Chondrocyte (in vitro differentiated cells): ENCODE measurements around the gene PSMD12. TPM values are rescaled to one million over a fixed set of nuclear protein-coding genes. Genes with fewer than 3 reads are reported as not detected.

ENCODE experiments used
- DNase-seq: peaks from one replicate; pipeline ENCODE4 v3.0.0; 2021; ENCODE audit warnings: mixed read lengths, low spot score
- H3K27ac Mint-ChIP-seq: one replicate; pipeline ENCODE4 v1.8.0; 2021; ENCODE audit warnings: mild to moderate bottlenecking, moderate library complexity, mixed read lengths; ENCODE audit not compliant: unreplicated experiment
- H3K27me3 Mint-ChIP-seq: 2 replicates; pipeline ENCODE4 v1.8.0; 2021; ENCODE audit warnings: low read depth, mixed read lengths
- H3K36me3 Mint-ChIP-seq: 2 replicates; pipeline ENCODE4 v1.8.0; 2021; ENCODE audit warnings: low read depth, mixed read lengths
- H3K4me1 Mint-ChIP-seq: 2 replicates; pipeline ENCODE4 v1.8.0; 2021; ENCODE audit warnings: low read depth, mild to moderate bottlenecking, mixed read lengths
- H3K4me3 Mint-ChIP-seq: one replicate; pipeline ENCODE4 v1.8.0; 2021; ENCODE audit warnings: mild to moderate bottlenecking, moderate library complexity, mixed read lengths; ENCODE audit not compliant: unreplicated experiment
- H3K9me3 Mint-ChIP-seq: 2 replicates; pipeline ENCODE4 v1.8.0; 2021; ENCODE audit warnings: low read depth, mixed read lengths
- CTCF ChIP-seq: fragments of 200-600 bp; sonication (generic); IDR thresholded peaks from 2 replicates; pipeline ENCODE4 v1.5.0; 2021; ENCODE audit warnings: antibody characterized with exemption, mild to moderate bottlenecking, moderate library complexity
- total RNA-seq: library from RNA; stranded (reverse); gene quantifications from 3 replicates; pipeline ENCODE4 v1.2.1, GENCODE V29; 2021

PSMD12 gene
- total RNA-seq, 1 donor from 2014 or later, result 44.2 TPM

- Mint-ChIP-seq H3K36me3 (no peaks in the 10 kb centered on the region), H3K27ac (no peak overlapping the region), H3K27me3 (no peaks in the 10 kb centered on the region), H3K4me3 (no peak overlapping the region), H3K4me1 (peaks cover 24% of the 10 kb centered on the region), H3K9me3 (no peaks in the 10 kb centered on the region)
- no peak for DNase-seq
- no peak for TF ChIP-seq CTCF
Observed at GRCh38 chr17:67375054-67375427, 8.7 kb upstream of the PSMD12 start.

GRCh38 chr17:67374329-67375053, 8.1 kb upstream of the PSMD12 start:
- TF ChIP-seq CTCF, result peak; percentile 95
- Mint-ChIP-seq H3K4me3 (no peak overlapping the region), H3K4me1 (peaks cover 29% of the 10 kb centered on the region), H3K27me3 (no peaks in the 10 kb centered on the region), H3K27ac (no peak overlapping the region), H3K9me3 (no peaks in the 10 kb centered on the region), H3K36me3 (no peaks in the 10 kb centered on the region)
- DNase-seq, result no peak

- no peaks in the 10 kb centered on the region for H3K9me3 Mint-ChIP-seq
- H3K27me3 Mint-ChIP-seq, result no peaks in the 10 kb centered on the region
- TF ChIP-seq CTCF, result no peak
- no peak for DNase-seq
- H3K4me3 Mint-ChIP-seq, result no peak overlapping the region
- H3K27ac Mint-ChIP-seq, result no peak overlapping the region
- H3K4me1 Mint-ChIP-seq, result peaks cover 24% of the 10 kb centered on the region
- H3K36me3 Mint-ChIP-seq, result no peaks in the 10 kb centered on the region
Observed at GRCh38 chr17:67372751-67373150, 6.4 kb upstream of the PSMD12 start.

- H3K4me1 Mint-ChIP-seq, result peaks cover 28% of the 10 kb centered on the region
- H3K27ac Mint-ChIP-seq, result peak overlapping the region; percentile 3
- no peak overlapping the region for H3K4me3 Mint-ChIP-seq
- DNase-seq, result no peak
- TF ChIP-seq CTCF, result no peak
- no peaks in the 10 kb centered on the region for H3K36me3 Mint-ChIP-seq
- H3K27me3 Mint-ChIP-seq, result no peaks in the 10 kb centered on the region
- H3K9me3 Mint-ChIP-seq, result no peaks in the 10 kb centered on the region
Observed at GRCh38 chr17:67369676-67370075, 3.3 kb upstream of the PSMD12 start.

- Mint-ChIP-seq H3K27ac (peak overlapping the region; percentile 97), H3K4me3 (peak overlapping the region; percentile 91), H3K4me1 (peaks cover 49% of the 10 kb centered on the region), H3K9me3 (no peaks in the 10 kb centered on the region), H3K27me3 (no peaks in the 10 kb centered on the region), H3K36me3 (peaks cover 3% of the 10 kb centered on the region)
- no peak for TF ChIP-seq CTCF
- no peak for DNase-seq
Observed at GRCh38 chr17:67365738-67366192, 612 bp downstream of the PSMD12 start.
